HG02943 (cell line): ENCODE results near the gene IQCK.
"Not testable (repeated sequence)": the region's sequence is repeated elsewhere in the genome, so short reads cannot be mapped to it uniquely, and the experiment has no call there.

Experiments used
- ATAC-seq: cut with Tn5 transposase; IDR thresholded peaks from one replicate; pipeline ENCODE4 v1.9.1; 2021; ENCODE audit warnings: mild to moderate bottlenecking, low read depth, moderate library complexity; ENCODE audit not compliant: unreplicated experiment

Gene IQCK

GRCh38 chr16:19715566-19715965 is 2.5 kb upstream of the IQCK start:
- no peak for ATAC-seq

- ATAC-seq: no peak
Measured at GRCh38 chr16:19716183-19716582, 1.9 kb upstream of the IQCK start.

DNA sequence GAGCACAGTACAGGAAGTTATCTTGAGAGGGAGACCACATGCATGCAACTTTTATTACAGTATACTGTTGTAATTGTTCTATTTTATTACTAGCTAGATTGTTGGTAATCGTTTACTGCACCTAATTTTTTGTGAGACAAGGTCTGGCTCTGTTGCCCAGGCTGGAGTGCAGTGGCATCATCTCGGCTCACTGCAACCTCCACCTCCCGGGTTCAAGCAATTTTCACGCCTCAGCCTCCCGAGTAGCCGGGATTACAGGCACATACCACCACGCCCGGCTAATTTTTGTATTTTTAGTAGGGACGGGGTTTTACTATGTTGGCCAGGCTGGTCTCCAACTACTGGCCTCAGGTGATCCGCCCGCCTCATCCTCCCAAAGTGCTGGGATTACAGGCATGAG is 1.3 kb upstream of the IQCK start:
- not testable (repeated sequence) for ATAC-seq

- no peak for ATAC-seq
Measured at GRCh38 chr16:19717314-19717713, 757 bp upstream of the IQCK start.

DNA sequence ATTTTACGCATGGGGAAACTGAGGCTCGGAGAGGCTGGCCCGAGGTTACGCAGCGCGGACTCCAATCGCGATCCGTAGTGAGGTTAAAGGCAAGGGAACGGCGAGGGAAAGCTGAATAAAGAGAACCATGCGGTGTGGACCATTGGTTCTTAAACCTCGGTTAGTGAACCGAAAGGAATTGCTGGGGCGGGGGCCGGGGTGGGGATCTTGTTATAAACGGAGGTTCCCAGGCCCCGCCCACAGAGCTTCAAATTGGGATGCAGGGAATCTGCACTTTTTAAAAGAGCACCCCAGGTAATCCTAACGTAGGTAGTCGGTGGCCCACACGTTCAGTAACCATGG is 524 bp downstream of the IQCK start:
- no peak for ATAC-seq

GRCh38 chr16:19722269-19722952 is 4.3 kb downstream of the IQCK start:
- ATAC-seq: no peak

DNA sequence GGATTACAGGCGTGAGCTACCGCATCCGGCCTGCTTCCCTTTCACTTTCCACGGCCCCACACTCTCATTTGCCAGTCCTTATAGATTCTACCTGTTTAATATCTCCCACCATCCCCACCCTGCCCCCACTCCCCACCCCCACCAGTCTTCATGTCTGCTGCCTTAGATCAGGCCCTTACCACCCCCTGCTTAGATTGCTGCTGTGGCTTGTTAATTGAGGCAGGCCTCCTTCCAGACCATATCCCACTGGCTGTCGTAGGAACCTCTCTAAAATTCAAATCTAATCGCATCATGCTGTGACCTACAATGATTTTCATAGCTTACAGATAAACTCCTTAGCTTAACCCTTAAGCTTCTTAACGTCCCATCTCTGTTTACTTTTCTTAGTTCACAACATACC is 4.9 kb downstream of the IQCK start:
- no peak for ATAC-seq

GRCh38 chr16:19728636-19728965 is 10.5 kb downstream of the IQCK start:
- ATAC-seq: no peak

GRCh38 chr16:19733551-19733950 is 15.5 kb downstream of the IQCK start:
- no peak for ATAC-seq

- no peak for ATAC-seq
Measured at GRCh38 chr16:19735074-19735867, 17.2 kb downstream of the IQCK start.

DNA sequence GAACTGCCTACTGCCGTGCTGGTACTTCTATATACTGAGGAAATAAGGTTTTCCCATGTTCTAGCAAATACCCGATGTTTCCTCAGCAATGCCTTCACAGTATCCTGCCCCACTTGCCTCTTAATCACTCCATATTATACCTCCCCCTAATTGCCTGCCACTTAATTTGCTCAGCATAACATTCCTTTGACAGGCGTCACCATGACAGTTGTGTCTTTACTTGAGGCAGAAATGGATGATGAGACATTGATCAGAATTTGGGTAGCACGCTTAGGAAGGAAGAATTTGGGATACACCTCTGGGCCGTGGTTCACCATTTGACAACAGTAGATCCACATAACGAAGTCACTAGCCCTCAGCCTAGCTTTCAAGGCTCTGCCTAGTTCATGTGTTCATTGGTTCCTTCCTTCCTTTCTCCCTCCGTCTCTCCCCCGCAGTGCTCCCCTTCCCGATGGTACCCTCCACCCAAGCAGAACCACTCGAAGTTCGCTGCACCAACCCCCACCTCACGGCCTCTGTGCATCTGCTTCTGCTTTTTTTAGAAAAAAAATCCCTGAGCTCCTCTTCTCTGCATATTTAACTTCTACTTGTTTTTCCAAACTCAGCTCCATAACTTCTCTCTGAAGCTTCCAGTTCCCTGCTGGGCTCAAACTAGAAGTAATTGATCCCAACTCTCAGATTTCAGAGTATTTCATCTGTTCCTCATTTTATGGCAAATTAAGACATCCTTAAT is 19.4 kb downstream of the IQCK start:
- no peak for ATAC-seq

DNA sequence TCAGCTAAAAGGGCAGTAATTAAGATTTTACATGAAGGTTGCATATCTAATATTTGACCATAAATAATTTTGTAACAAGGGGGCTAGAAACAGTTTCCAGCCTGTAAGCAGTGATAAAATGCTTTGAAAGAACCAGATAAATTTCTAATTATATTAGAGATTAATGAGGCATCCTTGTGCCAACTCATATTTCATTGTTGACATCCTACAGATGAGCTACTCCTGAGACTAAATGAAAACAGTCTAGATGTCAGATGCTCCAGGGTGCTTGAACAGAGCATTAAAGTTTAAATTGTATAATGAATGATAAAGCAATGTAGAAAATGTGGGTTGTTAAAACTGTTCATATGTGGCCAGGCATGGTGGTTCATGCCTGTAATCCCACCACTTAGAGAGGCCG is 23.3 kb downstream of the IQCK start:
- ATAC-seq: no peak

DNA sequence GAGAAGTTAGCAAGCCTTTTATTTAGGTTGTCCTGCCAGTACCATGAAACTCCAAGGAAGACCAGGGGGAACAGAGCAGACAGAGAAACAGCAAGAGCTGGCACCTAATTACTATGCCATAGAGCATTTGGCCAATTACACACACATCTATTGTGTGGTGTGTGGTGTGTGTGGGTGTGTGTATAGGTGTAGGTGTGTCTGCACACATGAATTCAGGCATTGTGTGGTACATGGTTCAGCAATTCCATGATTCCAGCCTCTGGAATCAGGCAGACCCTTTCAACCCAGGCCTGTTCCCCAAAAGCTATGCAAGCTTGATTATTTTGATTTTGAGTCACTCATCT is 25.7 kb downstream of the IQCK start:
- ATAC-seq: no peak

GRCh38 chr16:19744670-19745069 is 26.6 kb downstream of the IQCK start:
- ATAC-seq: no peak

DNA sequence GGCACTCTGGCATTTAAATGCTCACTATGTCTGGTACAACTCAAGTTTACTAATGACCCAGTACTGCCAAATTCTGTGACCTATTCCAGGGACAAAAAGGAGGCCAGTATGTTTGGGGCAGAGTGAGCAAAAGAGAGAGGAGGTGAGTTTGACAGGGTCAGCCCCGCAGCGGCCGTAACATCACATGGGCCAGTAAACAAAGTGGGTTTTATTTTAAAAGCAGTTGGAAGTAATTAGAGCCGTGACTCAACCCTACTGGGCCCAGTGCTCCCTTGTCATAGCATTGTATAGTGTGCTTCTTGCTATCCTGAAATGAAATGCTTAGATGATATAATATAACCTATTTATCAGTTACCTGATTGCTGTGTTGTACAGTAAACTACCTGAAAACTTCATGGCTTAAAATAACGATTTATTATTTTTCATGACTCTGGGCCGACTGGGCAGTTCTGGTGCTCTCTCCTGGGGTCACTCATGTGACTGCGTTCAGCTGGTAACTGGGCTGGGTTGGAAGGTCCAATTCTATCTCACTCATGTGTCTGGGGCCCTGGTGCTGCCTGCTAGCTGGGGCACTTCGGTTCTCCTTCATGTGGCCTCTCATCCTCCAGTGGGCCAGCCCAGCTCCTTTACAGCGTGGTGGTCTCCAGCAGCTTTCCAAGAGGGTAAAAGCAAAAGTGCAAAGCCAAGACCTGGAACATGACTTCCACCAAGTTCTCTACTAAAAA is 27.4 kb downstream of the IQCK start:
- ATAC-seq: no peak

GRCh38 chr16:19746561-19746960 is 28.5 kb downstream of the IQCK start:
- no peak for ATAC-seq

GRCh38 chr16:19748389-19749168 is 30.5 kb downstream of the IQCK start:
- no peak for ATAC-seq

GRCh38 chr16:19749571-19750080 is 31.6 kb downstream of the IQCK start:
- no peak for ATAC-seq

- ATAC-seq: no peak
Measured at GRCh38 chr16:19751478-19752385, 33.7 kb downstream of the IQCK start.
